Gastroesophageal sphincter (tissue), 3 donors: ENCODE measurements around the gene ZNF592.

ENCODE experiments used
- EP300 ChIP-seq: sonication (generic); formaldehyde crosslinking; IDR thresholded peaks from one replicate; pipeline ENCODE4 v1.6.1; 2017; ENCODE audit warnings: antibody characterized with exemption, mild to moderate bottlenecking
- POLR2A ChIP-seq, 2 donors: fragments of 450-650 bp; IDR thresholded peaks; one replicate each; pipeline ENCODE4 v1.6.1; 2017; ENCODE audit warnings: antibody characterized with exemption in 2 of 2, mild to moderate bottlenecking in 2 of 2, moderate library complexity in 1 of 2
- TF ChIP-seq, protein P1 (sequence below), 4 experiments: fragments of 200-600 bp in 2 of 4; fragments of 450-650 bp in 2 of 4; sonication (generic) in 1 of 4; IDR thresholded peaks; one replicate each; pipeline ENCODE4 v1.5.1; 2017 to 2019; ENCODE audit warnings: antibody characterized with exemption in 4 of 4, mild to moderate bottlenecking in 2 of 4, moderate library complexity in 2 of 4

DNA sequence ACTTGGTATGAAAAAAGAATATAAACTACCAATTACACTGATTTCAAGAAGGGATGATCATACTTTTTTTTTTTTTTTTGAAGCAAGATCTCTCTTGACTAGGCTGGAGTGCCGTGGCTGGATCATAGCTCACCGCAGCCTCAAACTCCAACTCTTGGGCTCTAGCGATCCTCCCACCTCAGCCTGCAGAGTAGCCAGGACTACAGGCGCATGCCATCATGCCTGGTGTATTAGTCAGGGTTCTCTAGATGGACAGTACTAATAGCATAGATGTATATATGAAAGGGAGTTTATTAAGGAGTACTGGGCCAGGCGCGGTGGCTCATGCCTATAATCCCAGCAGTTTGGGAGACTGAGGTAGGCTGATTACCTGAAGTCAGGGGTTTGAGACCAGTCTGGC lies 21.0 kb upstream of the ZNF592 start:
- TF ChIP-seq EP300 (no peak), POLR2A (IDR thresholded peaks at IDR 0.05) (no peak)
- TF ChIP-seq, protein P1, sequence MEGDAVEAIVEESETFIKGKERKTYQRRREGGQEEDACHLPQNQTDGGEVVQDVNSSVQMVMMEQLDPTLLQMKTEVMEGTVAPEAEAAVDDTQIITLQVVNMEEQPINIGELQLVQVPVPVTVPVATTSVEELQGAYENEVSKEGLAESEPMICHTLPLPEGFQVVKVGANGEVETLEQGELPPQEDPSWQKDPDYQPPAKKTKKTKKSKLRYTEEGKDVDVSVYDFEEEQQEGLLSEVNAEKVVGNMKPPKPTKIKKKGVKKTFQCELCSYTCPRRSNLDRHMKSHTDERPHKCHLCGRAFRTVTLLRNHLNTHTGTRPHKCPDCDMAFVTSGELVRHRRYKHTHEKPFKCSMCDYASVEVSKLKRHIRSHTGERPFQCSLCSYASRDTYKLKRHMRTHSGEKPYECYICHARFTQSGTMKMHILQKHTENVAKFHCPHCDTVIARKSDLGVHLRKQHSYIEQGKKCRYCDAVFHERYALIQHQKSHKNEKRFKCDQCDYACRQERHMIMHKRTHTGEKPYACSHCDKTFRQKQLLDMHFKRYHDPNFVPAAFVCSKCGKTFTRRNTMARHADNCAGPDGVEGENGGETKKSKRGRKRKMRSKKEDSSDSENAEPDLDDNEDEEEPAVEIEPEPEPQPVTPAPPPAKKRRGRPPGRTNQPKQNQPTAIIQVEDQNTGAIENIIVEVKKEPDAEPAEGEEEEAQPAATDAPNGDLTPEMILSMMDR (IDR thresholded peaks at IDR 0.05): no peak
